Activated CD8-positive, alpha-beta memory T cell treated with anti-CD3 and anti-CD28 coated beads, Interleukin-2, amount 50 U/mL, for 24 hours (primary cell): ENCODE results near the gene TNN.
"Not testable (repeated sequence)": the region's sequence is repeated elsewhere in the genome, so short reads cannot be mapped to it uniquely, and the experiment has no call there.

Source experiments
- DNase-seq: peaks from one replicate; pipeline ENCODE4 v3.0.0-alpha.2; 2020; ENCODE audit errors: extremely low read depth

Gene TNN

GRCh38 chr1:175067362-175068106 is at the start of gene TNN:
TNN (plus strand) TSS chr1:175067833; CDS start chr1:175077419, 9,586 bp downstream.
- DNase-seq, result no peak

GRCh38 chr1:175019524-175019923 is 48.1 kb upstream of the TNN start:
- DNase-seq, result no peak

GRCh38 chr1:175023043-175023921 is 44.4 kb upstream of the TNN start, which contains the start of gene MRPS14:
MRPS14 (minus strand) TSS chr1:175023425; CDS start chr1:175023408, 17 bp downstream.
- peak; percentile 98 for DNase-seq

- DNase-seq, result not testable (repeated sequence)
Observed at GRCh38 chr1:175023922-175024242, 43.8 kb upstream of the TNN start.

GRCh38 chr1:175024773-175025172 is 42.9 kb upstream of the TNN start:
- no peak for DNase-seq

GRCh38 chr1:175033953-175034352 is 33.7 kb upstream of the TNN start:
- no peak for DNase-seq

GRCh38 chr1:175034775-175035174 is 32.9 kb upstream of the TNN start:
- no peak for DNase-seq

GRCh38 chr1:175035865-175036264 is 31.8 kb upstream of the TNN start:
- DNase-seq, result no peak

GRCh38 chr1:175036476-175036875 is 31.2 kb upstream of the TNN start:
- DNase-seq, result no peak

GRCh38 chr1:175037416-175037815 is 30.2 kb upstream of the TNN start:
- no peak for DNase-seq

GRCh38 chr1:175040324-175040879 is 27.2 kb upstream of the TNN start:
- no peak for DNase-seq

- no peak for DNase-seq
Observed at GRCh38 chr1:175042650-175043049, 25.0 kb upstream of the TNN start.

- no peak for DNase-seq
Observed at GRCh38 chr1:175043824-175044223, 23.8 kb upstream of the TNN start.

GRCh38 chr1:175044591-175044990 is 23.0 kb upstream of the TNN start:
- not testable (repeated sequence) for DNase-seq

- DNase-seq, result no peak
Observed at GRCh38 chr1:175045097-175045496, 22.5 kb upstream of the TNN start.

- DNase-seq, result no peak
Observed at GRCh38 chr1:175045519-175045918, 22.1 kb upstream of the TNN start.

- no peak for DNase-seq
Observed at GRCh38 chr1:175050992-175051391, 16.6 kb upstream of the TNN start.

- no peak for DNase-seq
Observed at GRCh38 chr1:175054736-175055135, 12.9 kb upstream of the TNN start.

GRCh38 chr1:175062339-175062738 is 5.3 kb upstream of the TNN start:
- DNase-seq, result no peak

GRCh38 chr1:175062858-175063257 is 4.8 kb upstream of the TNN start:
- no peak for DNase-seq

- DNase-seq, result no peak
Observed at GRCh38 chr1:175070818-175071217, 3.2 kb downstream of the TNN start.

GRCh38 chr1:175071276-175071943 is 3.8 kb downstream of the TNN start:
- no peak for DNase-seq
